H1 (cell line): ENCODE data around the gene FREM2. TPM values are rescaled to one million over a fixed set of nuclear protein-coding genes. Genes with fewer than 3 reads are reported as not detected.

Experiments
- CHD1 ChIP-seq: IDR thresholded peaks from 2 replicates; pipeline ENCODE4 v1.6.1; 2012; ENCODE audit warnings: low read depth, low read length, improper control_type of control experiment
- CHD7 ChIP-seq: fragments of 300-600 bp; sonication (generic); IDR thresholded peaks from 2 replicates; pipeline ENCODE4 v1.7.1; 2012; ENCODE audit warnings: low read length, moderate library complexity, mild to moderate bottlenecking, inconsistent platforms; ENCODE audit not compliant: insufficient replicate concordance
- CTBP2 ChIP-seq: IDR thresholded peaks from 2 replicates; pipeline ENCODE4 v1.7.0; 2011; ENCODE audit warnings: borderline replicate concordance, mild to moderate bottlenecking, moderate library complexity, mixed read lengths, low read length; ENCODE audit not compliant: insufficient read depth, insufficient read length
- EP300 ChIP-seq, 2 experiments: IDR thresholded peaks; 1 replicate in 1 of 2; 2 replicates in 1 of 2; pipeline ENCODE4 v1.6.1; 2011 to 2012; ENCODE audit warnings: low read depth in 2 of 2, low read length in 2 of 2, mild to moderate bottlenecking in 2 of 2, borderline replicate concordance in 1 of 2, inconsistent platforms in 1 of 2, moderate library complexity in 1 of 2
- RBBP5 ChIP-seq: IDR thresholded peaks from 2 replicates; pipeline ENCODE4 v1.7.1; 2012; ENCODE audit warnings: low read depth, mild to moderate bottlenecking, inconsistent platforms, low read length, moderate library complexity, borderline replicate concordance
- polyA plus RNA-seq, 7 experiments: library from polyadenylated mRNA; depleted of rRNA in 3 of 7; stranded (reverse) in 5 of 7; unstranded in 2 of 7; fragments of >200 nt in 5 of 7; fragments of 200-250 nt in 2 of 7; gene quantifications; 1 replicate in 5 of 7; 2 replicates in 1 of 7; 4 replicates in 1 of 7; pipeline versions ENCODE4 v1.2.1 to v1.2.3, GENCODE V29; 2011 to 2013; ENCODE audit warnings: missing spikeins in 2 of 7, mixed read lengths in 2 of 7
- total RNA-seq: library from RNA; stranded (reverse); fragmentation: NEBNext Ultra II Directional; extraction: Animal tissue kit (Norgen Biotek cat#: 25700); gene quantifications from 2 replicates; pipeline ENCODE4 v1.2.1, GENCODE V29; 2021

Gene FREM2
- total and polyA plus RNA-seq, 2 of the 8 experiments (the other 6 are each of a cell fraction or from before 2014, with no cell fraction given): 11.6 to 22.8 TPM

DNA sequence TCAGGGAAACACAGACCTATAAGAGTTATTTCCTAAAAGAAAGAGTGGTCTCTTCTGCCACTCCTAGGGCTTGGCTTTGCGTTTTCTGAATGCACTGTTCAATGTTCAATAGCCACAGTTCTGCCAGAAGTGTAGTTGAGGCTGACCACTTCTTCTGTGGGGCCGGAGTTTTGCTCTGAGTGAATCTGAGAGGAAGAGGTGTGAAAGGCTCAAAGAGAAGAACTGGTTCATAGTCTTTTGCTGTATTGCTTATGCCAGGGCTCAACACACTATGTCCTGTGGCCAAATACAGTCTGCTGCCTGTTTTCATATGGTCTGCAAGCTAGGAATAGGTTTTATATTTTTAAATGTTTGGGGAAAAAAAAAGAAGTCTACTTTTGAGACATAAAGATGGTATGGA is 175.6 kb downstream of the FREM2 start (continued):
- TF ChIP-seq CHD7 (no peak), CTBP2 (no peak), CHD1 (no peak), EP300 (IDR thresholded peaks at IDR 0.05; ENCODE audit: borderline replicate concordance in 1 of 2, low read depth in 2 of 2, low read length in 2 of 2) (no peak), RBBP5 (no peak)
